ENCODE measurements around the gene MTFMT. TPM values are rescaled to one million over a fixed set of nuclear protein-coding genes. Genes with fewer than 3 reads are reported as not detected.

Gene MTFMT
- total and polyA plus RNA-seq, 2 of the 13 experiments (the other 11 are each of a cell fraction or from before 2014, with no cell fraction given), result 9.9 to 23.2 TPM

GRCh38 chr15:65054333-65055200 is 25.1 kb upstream of the MTFMT start (continued):
- no peak for TF ChIP-seq JUNB (CRISPR knock-in tag; IDR thresholded peaks at IDR 0.05; ENCODE audit: borderline replicate concordance)
- 0 out of 2 replicates have a peak, but pooled peaks have one; percentile 43 for TF ChIP-seq MED1 (CRISPR knock-in tag; IDR thresholded peaks at IDR 0.05)
- TF ChIP-seq, protein P1, sequence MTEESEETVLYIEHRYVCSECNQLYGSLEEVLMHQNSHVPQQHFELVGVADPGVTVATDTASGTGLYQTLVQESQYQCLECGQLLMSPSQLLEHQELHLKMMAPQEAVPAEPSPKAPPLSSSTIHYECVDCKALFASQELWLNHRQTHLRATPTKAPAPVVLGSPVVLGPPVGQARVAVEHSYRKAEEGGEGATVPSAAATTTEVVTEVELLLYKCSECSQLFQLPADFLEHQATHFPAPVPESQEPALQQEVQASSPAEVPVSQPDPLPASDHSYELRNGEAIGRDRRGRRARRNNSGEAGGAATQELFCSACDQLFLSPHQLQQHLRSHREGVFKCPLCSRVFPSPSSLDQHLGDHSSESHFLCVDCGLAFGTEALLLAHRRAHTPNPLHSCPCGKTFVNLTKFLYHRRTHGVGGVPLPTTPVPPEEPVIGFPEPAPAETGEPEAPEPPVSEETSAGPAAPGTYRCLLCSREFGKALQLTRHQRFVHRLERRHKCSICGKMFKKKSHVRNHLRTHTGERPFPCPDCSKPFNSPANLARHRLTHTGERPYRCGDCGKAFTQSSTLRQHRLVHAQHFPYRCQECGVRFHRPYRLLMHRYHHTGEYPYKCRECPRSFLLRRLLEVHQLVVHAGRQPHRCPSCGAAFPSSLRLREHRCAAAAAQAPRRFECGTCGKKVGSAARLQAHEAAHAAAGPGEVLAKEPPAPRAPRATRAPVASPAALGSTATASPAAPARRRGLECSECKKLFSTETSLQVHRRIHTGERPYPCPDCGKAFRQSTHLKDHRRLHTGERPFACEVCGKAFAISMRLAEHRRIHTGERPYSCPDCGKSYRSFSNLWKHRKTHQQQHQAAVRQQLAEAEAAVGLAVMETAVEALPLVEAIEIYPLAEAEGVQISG (CRISPR knock-in tag; IDR thresholded peaks at IDR 0.05), result peak; percentile 48; the same call in 1 of the 2 replicates
- TF ChIP-seq NCOA5 (CRISPR knock-in tag; IDR thresholded peaks at IDR 0.05), result no peak
- no peak for TF ChIP-seq MAF1 (CRISPR knock-in tag; IDR thresholded peaks at IDR 0.05; ENCODE audit: borderline replicate concordance)
- no peak for TF ChIP-seq SNAI1 (CRISPR knock-in tag; IDR thresholded peaks at IDR 0.05; ENCODE audit: borderline replicate concordance)
- TF ChIP-seq RBM39 (IDR thresholded peaks at IDR 0.05; ENCODE audit: low read depth, low read length, poor library complexity, severe bottlenecking), result no peak

- no peaks in the 10 kb centered on the region for H4K20me1 ChIP-seq (ENCODE audit: insufficient read depth, low read length)
- H3K4me1 ChIP-seq (ENCODE audit: insufficient read depth, low read length), result peaks cover 64% of the 10 kb centered on the region
- WGBS (ENCODE audit: low lambda C conversion rate), result 86% methylated on average over 2 of the region's 2 CpGs
- FAIRE-seq, result no peak
- POLR2A ChIA-PET, result no interaction called here
- BruUV-seq (replicated peaks), result no TSS peak
- no peaks in the 10 kb centered on the region for H3K9me3 ChIP-seq (ENCODE audit: low read length)
- no peak for ATAC-seq
- CTCF ChIA-PET (ENCODE audit: low intra/inter-chr PET ratio, low total read pairs), result interaction anchor here (3.4 to 5.0 kb wide), 2 partner anchors 33 to 49 kb away, joined by 29 to 54 read pairs; no protein-coding TSS in a partner anchor
- H3K27ac ChIP-seq (ENCODE audit: extremely low read length, insufficient read depth, low read length), result no peak overlapping the region
- no peak overlapping the region for H2AFZ ChIP-seq (ENCODE audit: low read length)
- DNase-seq (ENCODE audit: low spot score), result no peak
- no peak overlapping the region for H3K9ac ChIP-seq (ENCODE audit: insufficient read depth, low read depth, low read length)
- H3K27me3 ChIP-seq (ENCODE audit: control insufficient read depth in 1 of 2, insufficient read depth in 2 of 2, low read length in 2 of 2), result no peaks in the 10 kb centered on the region
- H3K4me3 ChIP-seq (replicated peaks in 1 of 3; ENCODE audit: insufficient read depth in 1 of 3, low read depth in 2 of 3, low read length in 3 of 3), result no peak overlapping the region
- H3K36me3 ChIP-seq (replicated peaks in 1 of 2; ENCODE audit: control insufficient read depth in 1 of 2, insufficient read depth in 2 of 2, low read length in 2 of 2), result no peaks in the 10 kb centered on the region
- no peaks in the 10 kb centered on the region for H3K79me2 ChIP-seq (ENCODE audit: insufficient read depth, low read length)
- H3K4me2 ChIP-seq (ENCODE audit: low read depth, low read length), result no peak overlapping the region
- in situ Hi-C loops (cut with HindIII; ENCODE audit: extremely low pct_ligation_motif_present, low pct_unique_long_range_greater_than_20kb), result loop anchor here (5.0 kb wide), 1 partner anchor 34 kb away; no protein-coding TSS in a partner anchor
- intact Hi-C loops (cut with micrococcal nuclease; ENCODE audit: unreplicated experiment), result loop anchor here (5.0 to 10.0 kb wide), 2 partner anchors 61 to 242 kb away; partner anchors contain the start of gene RNU5A-1
- TF ChIP-seq MEF2D (CRISPR knock-in tag; IDR thresholded peaks at IDR 0.05), result no peak
- TF ChIP-seq NFRKB (IDR thresholded peaks at IDR 0.05), result no peak
- no peak for TF ChIP-seq ZMAT3 (CRISPR knock-in tag; conservative IDR thresholded peaks at IDR 0.05)
- no peak for TF ChIP-seq YEATS4 (CRISPR knock-in tag; IDR thresholded peaks at IDR 0.05; ENCODE audit: borderline replicate concordance)
- TF ChIP-seq ZNF343 (CRISPR knock-in tag; IDR thresholded peaks at IDR 0.05), result no peak
- TF ChIP-seq ZFP37 (CRISPR knock-in tag; IDR thresholded peaks at IDR 0.05; ENCODE audit: borderline replicate concordance), result no peak
- no peak for TF ChIP-seq ZBTB8A (CRISPR knock-in tag; IDR thresholded peaks at IDR 0.05; ENCODE audit: borderline replicate concordance, low read depth)
- TF ChIP-seq FOXA1 (IDR thresholded peaks at IDR 0.05), result no peak
- no peak for TF ChIP-seq FOXA1 (CRISPR knock-in tag; IDR thresholded peaks at IDR 0.05)
- no peak for TF ChIP-seq SUZ12 (IDR thresholded peaks at IDR 0.05; ENCODE audit: low read depth, low read length)
- no peak for TF ChIP-seq HES4 (CRISPR knock-in tag; IDR thresholded peaks at IDR 0.05; ENCODE audit: borderline replicate concordance)
- TF ChIP-seq MBNL3 (CRISPR knock-in tag; conservative IDR thresholded peaks at IDR 0.05), result no peak
- no peak for TF ChIP-seq RFXANK (CRISPR knock-in tag; IDR thresholded peaks at IDR 0.05)
- no peak for TF ChIP-seq GFI1 (CRISPR knock-in tag; IDR thresholded peaks at IDR 0.05; ENCODE audit: borderline replicate concordance)
- no peak for TF ChIP-seq HDAC1 (CRISPR knock-in tag; IDR thresholded peaks at IDR 0.05)
Measured at GRCh38 chr15:65052956-65053355, 23.5 kb upstream of the MTFMT start.
